ENCODE data around the gene ABHD12B.
A peak's percentile ranks its signal among the peaks of the same experiment; 100 is the strongest.
"Not testable (repeated sequence)": the region's sequence is repeated elsewhere in the genome, so short reads cannot be mapped to it uniquely, and the experiment has no call there.

ABHD12B gene

GRCh38 chr14:50935126-50936015, 63.5 kb downstream of the ABHD12B start:
- DNase-seq (ENCODE audit: low read depth), result no peak

GRCh38 chr14:50936016-50936340, 64.1 kb downstream of the ABHD12B start:
- DNase-seq (ENCODE audit: low read depth), result no peak

- DNase-seq (ENCODE audit: low read depth), result no peak
Observed at GRCh38 chr14:50936882-50937281, 65.0 kb downstream of the ABHD12B start.

- DNase-seq (ENCODE audit: low read depth), result peak; percentile 27
Observed at GRCh38 chr14:50937325-50937724, 65.5 kb downstream of the ABHD12B start.

GRCh38 chr14:50937800-50938199, 65.9 kb downstream of the ABHD12B start:
- no peak for DNase-seq (ENCODE audit: low read depth)

- DNase-seq (ENCODE audit: low read depth), result no peak
Observed at GRCh38 chr14:50941151-50941550, 69.3 kb downstream of the ABHD12B start.

GRCh38 chr14:50941638-50942037, 69.8 kb downstream of the ABHD12B start:
- not testable (repeated sequence) for DNase-seq (ENCODE audit: low read depth)

- no peak for DNase-seq (ENCODE audit: low read depth)
Observed at GRCh38 chr14:50943261-50943942, 71.5 kb downstream of the ABHD12B start.

- no peak for DNase-seq (ENCODE audit: low read depth)
Observed at GRCh38 chr14:50943943-50944646, 72.2 kb downstream of the ABHD12B start, which contains the start of gene PYGL. TSS of gene PYGL (minus strand) at chr14:50944483. CDS start at chr14:50944403, 80 bp downstream.

- DNase-seq (ENCODE audit: low read depth), result peak; percentile 51
Observed at GRCh38 chr14:50944647-50945413, 73.0 kb downstream of the ABHD12B start.

GRCh38 chr14:50946234-50946935, 74.5 kb downstream of the ABHD12B start:
- no peak for DNase-seq (ENCODE audit: low read depth)

- DNase-seq (ENCODE audit: low read depth), result no peak
Observed at GRCh38 chr14:50947446-50947845, 75.6 kb downstream of the ABHD12B start.

GRCh38 chr14:50948205-50948604, 76.4 kb downstream of the ABHD12B start:
- no peak for DNase-seq (ENCODE audit: low read depth)

GRCh38 chr14:50951032-50951431, 79.2 kb downstream of the ABHD12B start:
- no peak for DNase-seq (ENCODE audit: low read depth)

GRCh38 chr14:50953502-50953901, 81.6 kb downstream of the ABHD12B start:
- no peak for DNase-seq (ENCODE audit: low read depth)
